T-helper 2 cell (primary cell): ENCODE data around the gene PACSIN2.
"Not testable (repeated sequence)": the region's sequence is repeated elsewhere in the genome, so short reads cannot be mapped to it uniquely, and the experiment has no call there.

Experiments
- DNase-seq, 5 experiments: peaks; one replicate each; pipeline versions ENCODE4 v3.0.0 to v3.0.0-alpha.2; 2012 to 2022

Gene PACSIN2

GRCh38 chr22:42963231-42963595, 51.7 kb downstream of the PACSIN2 start:
- no peak for DNase-seq

- no peak for DNase-seq
These were observed 52.4 kb downstream of the PACSIN2 start for GRCh38 chr22:42962295-42963230.

GRCh38 chr22:42961810-42962209, 53.1 kb downstream of the PACSIN2 start:
- peak in 1 of 5 experiments; percentile 27 for DNase-seq

- DNase-seq: not testable (repeated sequence)
These were observed 53.6 kb downstream of the PACSIN2 start for GRCh38 chr22:42961400-42961690.

GRCh38 chr22:42960531-42961399, 54.2 kb downstream of the PACSIN2 start:
- DNase-seq: no peak

GRCh38 chr22:42959576-42960509, 55.1 kb downstream of the PACSIN2 start:
- no peak for DNase-seq

- no peak for DNase-seq
These were observed 56.0 kb downstream of the PACSIN2 start for GRCh38 chr22:42958937-42959336.

GRCh38 chr22:42957958-42958357, 57.0 kb downstream of the PACSIN2 start:
- peak in 1 of 5 experiments; percentile 22 for DNase-seq

- no peak for DNase-seq
These were observed 57.4 kb downstream of the PACSIN2 start for GRCh38 chr22:42957544-42957943.

GRCh38 chr22:42955848-42956247, 59.1 kb downstream of the PACSIN2 start:
- no peak for DNase-seq

- DNase-seq: no peak
These were observed 59.8 kb downstream of the PACSIN2 start for GRCh38 chr22:42955087-42955635.

GRCh38 chr22:42953751-42954150, 61.2 kb downstream of the PACSIN2 start:
- not testable (repeated sequence) for DNase-seq

- DNase-seq: no peak
These were observed 63.7 kb downstream of the PACSIN2 start for GRCh38 chr22:42951093-42951710.

GRCh38 chr22:42950281-42950680, 64.7 kb downstream of the PACSIN2 start:
- no peak for DNase-seq

- DNase-seq: no peak
These were observed 65.8 kb downstream of the PACSIN2 start for GRCh38 chr22:42949159-42949558.

GRCh38 chr22:42948294-42948693, 66.7 kb downstream of the PACSIN2 start:
- no peak for DNase-seq

- no peak for DNase-seq
These were observed 67.5 kb downstream of the PACSIN2 start for GRCh38 chr22:42947211-42947990.

GRCh38 chr22:42946546-42947198, 68.3 kb downstream of the PACSIN2 start:
- DNase-seq: no peak

- no peak for DNase-seq
These were observed 69.2 kb downstream of the PACSIN2 start for GRCh38 chr22:42945736-42946135.

GRCh38 chr22:42945027-42945426, 69.9 kb downstream of the PACSIN2 start:
- DNase-seq: no peak
